ENCODE measurements around the gene NFE2L1.

Gene NFE2L1

DNA sequence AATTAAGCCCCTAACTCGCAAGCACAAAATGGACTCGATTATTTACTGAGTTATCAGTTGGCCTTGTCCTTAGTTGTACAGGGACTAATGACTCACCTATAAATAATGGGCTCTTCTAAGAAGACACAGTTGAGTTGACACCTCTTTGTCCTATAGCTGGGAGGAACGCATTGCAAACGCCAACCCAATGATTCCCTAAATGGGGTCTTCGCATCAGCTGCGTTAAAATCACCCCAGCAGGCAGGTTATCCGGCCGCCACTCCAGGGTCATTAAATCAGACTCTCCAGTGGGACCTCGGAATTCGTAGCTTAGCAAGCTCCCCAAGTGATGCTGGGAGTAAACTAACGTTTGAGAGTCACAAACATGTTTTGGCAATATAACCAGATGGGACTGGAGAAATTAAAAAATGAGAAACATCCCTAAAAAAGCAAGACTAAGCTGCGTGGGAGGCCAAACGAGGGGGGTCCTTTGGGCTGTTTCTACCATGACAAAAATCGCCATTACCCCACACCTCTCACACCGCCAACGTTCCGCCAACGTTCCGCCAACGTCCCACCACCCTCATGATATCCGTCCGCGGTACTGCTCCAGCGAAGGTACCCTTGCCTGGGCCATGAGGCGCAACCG lies 932 bp upstream of the NFE2L1 start:
- TF ChIP-seq, protein P1, sequence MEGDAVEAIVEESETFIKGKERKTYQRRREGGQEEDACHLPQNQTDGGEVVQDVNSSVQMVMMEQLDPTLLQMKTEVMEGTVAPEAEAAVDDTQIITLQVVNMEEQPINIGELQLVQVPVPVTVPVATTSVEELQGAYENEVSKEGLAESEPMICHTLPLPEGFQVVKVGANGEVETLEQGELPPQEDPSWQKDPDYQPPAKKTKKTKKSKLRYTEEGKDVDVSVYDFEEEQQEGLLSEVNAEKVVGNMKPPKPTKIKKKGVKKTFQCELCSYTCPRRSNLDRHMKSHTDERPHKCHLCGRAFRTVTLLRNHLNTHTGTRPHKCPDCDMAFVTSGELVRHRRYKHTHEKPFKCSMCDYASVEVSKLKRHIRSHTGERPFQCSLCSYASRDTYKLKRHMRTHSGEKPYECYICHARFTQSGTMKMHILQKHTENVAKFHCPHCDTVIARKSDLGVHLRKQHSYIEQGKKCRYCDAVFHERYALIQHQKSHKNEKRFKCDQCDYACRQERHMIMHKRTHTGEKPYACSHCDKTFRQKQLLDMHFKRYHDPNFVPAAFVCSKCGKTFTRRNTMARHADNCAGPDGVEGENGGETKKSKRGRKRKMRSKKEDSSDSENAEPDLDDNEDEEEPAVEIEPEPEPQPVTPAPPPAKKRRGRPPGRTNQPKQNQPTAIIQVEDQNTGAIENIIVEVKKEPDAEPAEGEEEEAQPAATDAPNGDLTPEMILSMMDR (IDR thresholded peaks at IDR 0.05; ENCODE audit: low read depth, low read length, missing control alignments): no peak
- H3K4me3 ChIP-seq (ENCODE audit: low read depth, low read length): peak overlapping the region; percentile 74
- in situ Hi-C loops (cut with HindIII; ENCODE audit: low sequenced_read_pairs): no loop called here
- no peak for DNase-seq (ENCODE audit: low read depth)

DNA sequence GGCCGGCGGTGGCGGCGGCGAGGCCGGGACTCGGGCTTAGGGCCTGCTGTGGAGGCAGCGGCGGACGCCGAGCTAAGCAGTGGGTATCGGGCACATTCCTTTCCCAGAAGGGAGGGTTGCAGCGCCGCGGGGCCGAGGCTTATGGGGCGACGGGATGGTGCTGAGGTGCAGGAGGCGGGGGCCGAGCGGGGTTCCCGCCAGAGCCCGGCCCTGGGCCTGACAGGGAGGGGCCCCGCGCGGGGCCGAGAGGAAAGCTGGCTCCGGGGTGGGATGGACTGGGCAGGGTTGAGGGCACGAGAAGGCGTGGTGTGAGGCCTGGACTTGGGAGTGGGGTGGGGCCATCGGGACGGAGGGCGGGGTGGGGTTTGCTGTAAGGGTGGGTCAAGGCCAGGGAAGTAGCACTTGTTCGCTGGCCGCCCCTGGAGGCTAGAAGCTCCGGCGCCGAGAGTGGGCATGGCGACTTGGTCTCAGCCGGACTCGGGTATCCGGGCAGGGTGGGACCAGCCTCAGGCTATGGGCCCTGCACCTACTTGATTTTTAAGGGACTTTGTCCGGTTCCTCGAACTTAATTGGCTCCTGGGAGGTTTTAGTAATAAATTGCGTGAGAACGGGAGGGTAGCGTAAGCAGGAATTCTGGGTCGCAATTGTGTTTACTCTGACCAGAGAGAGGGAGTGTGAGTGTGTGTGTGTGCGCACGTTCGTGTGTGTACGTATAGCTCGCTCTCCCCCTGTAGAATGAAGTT lies 396 bp downstream of the NFE2L1 start:
- DNase-seq (ENCODE audit: low read depth): peak; percentile 57
- in situ Hi-C loops (cut with HindIII; ENCODE audit: low sequenced_read_pairs): no loop called here
- TF ChIP-seq, protein P1 (IDR thresholded peaks at IDR 0.05; ENCODE audit: low read depth, low read length, missing control alignments): no peak
- peak overlapping the region; percentile 69 for H3K4me3 ChIP-seq (ENCODE audit: low read depth, low read length)

DNA sequence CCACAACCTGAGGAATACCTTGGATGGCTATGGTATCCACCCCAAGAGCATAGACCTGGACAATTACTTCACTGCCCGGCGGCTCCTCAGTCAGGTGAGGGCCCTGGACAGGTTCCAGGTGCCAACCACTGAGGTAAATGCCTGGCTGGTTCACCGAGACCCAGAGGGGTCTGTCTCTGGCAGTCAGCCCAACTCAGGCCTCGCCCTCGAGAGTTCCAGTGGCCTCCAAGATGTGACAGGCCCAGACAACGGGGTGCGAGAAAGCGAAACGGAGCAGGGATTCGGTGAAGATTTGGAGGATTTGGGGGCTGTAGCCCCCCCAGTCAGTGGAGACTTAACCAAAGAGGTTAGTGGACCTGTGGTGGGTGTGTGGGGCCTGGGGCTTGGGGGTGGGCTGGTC lies 3.1 kb downstream of the NFE2L1 start:
- H3K4me3 ChIP-seq (ENCODE audit: low read depth, low read length): peak overlapping the region; percentile 69

DNA sequence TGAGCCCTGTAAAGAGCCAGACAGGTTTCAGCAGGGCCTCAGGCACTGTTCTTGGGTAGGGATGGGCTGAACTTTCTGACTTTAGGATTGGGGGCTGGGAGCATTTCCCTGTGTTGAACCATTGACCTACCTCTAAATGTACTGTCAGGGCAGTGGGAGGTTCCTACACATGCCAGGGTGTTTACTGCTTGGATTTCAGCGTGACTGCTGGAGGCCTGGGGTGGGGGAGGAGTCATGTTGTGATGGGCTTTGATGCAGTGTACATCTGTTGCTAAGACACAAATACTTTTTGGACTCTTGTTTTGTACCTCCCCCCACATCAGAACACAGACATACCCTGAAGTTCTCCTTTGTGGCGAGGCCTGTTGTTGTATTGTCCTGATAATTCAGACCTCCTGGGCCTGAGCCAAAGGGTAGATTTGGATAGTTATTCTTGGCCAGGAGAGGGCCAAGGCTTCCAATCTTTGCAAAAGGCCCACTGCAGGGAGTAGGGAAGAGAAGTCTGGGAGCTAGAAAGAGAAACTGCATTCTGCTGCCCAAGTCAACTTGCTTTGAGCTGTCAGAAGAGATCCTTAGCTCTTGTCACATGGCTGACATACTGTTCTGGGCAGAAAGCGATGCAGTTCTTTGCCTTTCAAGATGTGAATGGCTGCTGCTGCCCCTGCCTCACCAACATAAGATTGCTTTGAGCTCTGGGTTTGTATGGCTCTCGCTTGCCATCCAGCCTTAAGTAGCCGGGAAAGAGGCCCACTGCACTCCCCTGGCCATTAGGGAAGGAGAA lies 3.7 kb downstream of the NFE2L1 start:
- TF ChIP-seq, protein P1 (IDR thresholded peaks at IDR 0.05; ENCODE audit: low read depth, low read length, missing control alignments): peak; percentile 40
- peak overlapping the region; percentile 69 for H3K4me3 ChIP-seq (ENCODE audit: low read depth, low read length)
- in situ Hi-C loops (cut with HindIII; ENCODE audit: low sequenced_read_pairs): no loop called here
- DNase-seq (ENCODE audit: low read depth): peak; percentile 98

More for the DNA sequence above, 3.1 kb downstream of the NFE2L1 start:
- TF ChIP-seq, protein P1 (IDR thresholded peaks at IDR 0.05; ENCODE audit: low read depth, low read length, missing control alignments): no peak
- DNase-seq (ENCODE audit: low read depth): no peak
- in situ Hi-C loops (cut with HindIII; ENCODE audit: low sequenced_read_pairs): no loop called here

DNA sequence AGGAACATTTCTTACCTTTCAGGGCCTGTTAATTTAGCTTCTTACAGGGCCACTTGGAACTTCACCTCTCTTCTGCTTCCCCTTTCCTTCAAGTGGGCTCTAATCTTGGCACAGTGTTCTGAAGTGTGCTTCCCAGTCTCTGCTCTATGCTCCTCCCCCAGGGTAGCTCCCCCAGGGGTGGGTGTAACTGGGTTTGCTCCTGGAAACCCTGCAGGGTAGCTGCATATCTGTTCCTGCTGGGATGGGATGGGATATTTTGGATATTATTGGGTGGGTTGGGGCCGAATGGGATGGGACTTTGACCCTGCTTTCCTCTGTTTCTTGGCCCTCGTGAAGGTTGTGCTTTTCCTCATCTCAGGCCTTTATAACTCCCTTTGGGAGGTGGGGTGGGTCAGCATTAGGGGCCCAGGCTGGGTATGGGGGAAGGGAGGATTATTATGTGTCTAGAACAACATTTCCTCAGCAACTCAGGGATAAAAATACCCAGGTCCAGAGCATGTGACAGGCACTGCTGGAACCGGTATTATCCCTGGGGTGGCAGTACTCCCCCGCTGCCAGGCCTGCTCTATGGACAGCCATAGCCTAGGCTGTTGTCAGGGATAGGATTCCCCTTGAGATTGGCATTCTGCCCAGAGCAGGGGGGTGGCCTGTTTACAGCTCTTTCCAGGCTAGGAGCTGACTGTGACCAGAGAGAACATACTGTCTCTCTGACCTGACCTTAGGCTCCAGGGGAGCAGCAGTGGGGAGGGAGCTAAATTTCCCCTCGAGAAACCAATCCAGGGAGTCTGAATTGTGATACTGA lies 5.0 kb downstream of the NFE2L1 start:
- TF ChIP-seq, protein P1 (IDR thresholded peaks at IDR 0.05; ENCODE audit: low read depth, low read length, missing control alignments): no peak
- no peak for DNase-seq (ENCODE audit: low read depth)
- in situ Hi-C loops (cut with HindIII; ENCODE audit: low sequenced_read_pairs): no loop called here
- peak overlapping the region; percentile 33 for H3K4me3 ChIP-seq (ENCODE audit: low read depth, low read length)

DNA sequence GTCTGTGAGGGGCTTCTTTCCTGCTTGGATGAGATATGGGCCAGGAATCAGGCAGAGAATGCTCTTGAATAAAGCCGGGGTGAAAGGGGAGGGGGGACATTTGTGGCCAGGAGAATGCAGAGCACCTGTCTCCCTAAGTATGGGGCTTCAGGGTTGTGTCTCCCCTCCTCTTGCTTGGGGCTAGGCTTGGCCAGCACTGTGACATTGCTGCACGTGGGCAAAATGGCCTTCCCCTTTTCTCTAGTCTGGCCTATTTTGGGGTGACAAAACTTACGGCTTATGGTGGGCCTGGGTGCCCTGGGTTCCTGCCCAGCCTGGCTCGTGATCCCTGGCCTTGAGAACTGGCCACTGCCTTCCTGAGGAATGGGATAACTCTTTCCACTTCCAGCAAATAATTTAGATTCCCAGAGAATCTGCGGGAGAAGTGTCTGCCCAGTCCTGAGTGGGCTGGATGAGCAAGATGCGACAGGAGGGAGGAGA lies 5.6 kb downstream of the NFE2L1 start:
- TF ChIP-seq, protein P1 (IDR thresholded peaks at IDR 0.05; ENCODE audit: low read depth, low read length, missing control alignments): no peak
- DNase-seq (ENCODE audit: low read depth): no peak
- peak overlapping the region; percentile 33 for H3K4me3 ChIP-seq (ENCODE audit: low read depth, low read length)
- in situ Hi-C loops (cut with HindIII; ENCODE audit: low sequenced_read_pairs): no loop called here
